NCI-H526 treated with DMSO at 0.1 percent for 48 hours (cell line): Measurements from ENCODE around the gene TAMALIN.

Experiments used
- DNase-seq: peaks from one replicate; lab custom pipeline; 2025; lab: John Stamatoyannopoulos, UW

The TAMALIN gene

GRCh38 chr12:52055731-52056711 is 49.3 kb downstream of the TAMALIN start:
- no peak for DNase-seq

- no peak for DNase-seq
Observed at GRCh38 chr12:52056801-52057637, 50.3 kb downstream of the TAMALIN start.

DNA sequence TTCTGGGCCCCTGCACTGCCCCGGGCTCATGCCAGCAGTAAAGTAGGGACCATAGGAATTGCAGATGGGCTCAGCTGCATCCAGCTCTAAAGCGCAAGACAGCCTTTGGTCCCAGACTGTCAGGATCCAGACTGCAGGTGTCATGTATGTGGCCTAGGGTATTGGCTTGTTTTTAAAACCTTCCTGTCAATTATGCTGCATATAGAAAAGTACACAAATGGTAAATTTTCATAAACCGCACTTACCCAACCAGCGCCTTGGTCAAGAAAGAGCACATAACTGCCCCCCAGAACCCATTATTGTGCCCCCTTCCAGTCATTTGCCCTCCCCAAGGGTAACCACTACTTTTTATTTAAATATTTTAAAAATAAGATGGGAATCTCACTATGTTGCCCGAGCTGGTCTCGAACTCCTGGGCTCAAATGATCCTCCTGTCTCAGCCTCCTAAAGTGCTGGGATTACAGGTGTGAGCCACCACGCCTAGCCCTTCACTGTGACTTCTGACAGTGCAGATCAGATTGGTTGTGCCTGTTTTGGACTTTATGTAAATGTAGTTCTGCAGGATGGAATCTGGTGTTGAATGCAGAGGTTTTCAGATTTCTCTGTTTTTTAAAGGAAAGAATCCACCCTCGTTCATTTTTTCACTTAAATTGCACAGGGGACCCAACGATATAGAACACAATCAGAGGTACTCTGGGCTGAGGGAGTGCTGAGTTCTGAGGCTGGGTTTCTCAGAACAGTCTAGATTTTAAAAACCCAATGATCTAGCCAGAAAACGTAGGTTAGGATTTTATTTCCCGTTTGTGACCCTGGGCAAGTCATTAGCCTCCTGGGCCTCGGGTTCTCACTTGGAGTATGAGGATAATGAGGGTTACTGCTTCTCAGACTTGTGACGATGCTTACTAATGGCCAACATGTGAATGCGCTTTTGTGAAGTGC is 51.2 kb downstream of the TAMALIN start:
- DNase-seq: no peak

- DNase-seq: peak; percentile 34
Observed at GRCh38 chr12:52058631-52059361, 52.0 kb downstream of the TAMALIN start.

DNA sequence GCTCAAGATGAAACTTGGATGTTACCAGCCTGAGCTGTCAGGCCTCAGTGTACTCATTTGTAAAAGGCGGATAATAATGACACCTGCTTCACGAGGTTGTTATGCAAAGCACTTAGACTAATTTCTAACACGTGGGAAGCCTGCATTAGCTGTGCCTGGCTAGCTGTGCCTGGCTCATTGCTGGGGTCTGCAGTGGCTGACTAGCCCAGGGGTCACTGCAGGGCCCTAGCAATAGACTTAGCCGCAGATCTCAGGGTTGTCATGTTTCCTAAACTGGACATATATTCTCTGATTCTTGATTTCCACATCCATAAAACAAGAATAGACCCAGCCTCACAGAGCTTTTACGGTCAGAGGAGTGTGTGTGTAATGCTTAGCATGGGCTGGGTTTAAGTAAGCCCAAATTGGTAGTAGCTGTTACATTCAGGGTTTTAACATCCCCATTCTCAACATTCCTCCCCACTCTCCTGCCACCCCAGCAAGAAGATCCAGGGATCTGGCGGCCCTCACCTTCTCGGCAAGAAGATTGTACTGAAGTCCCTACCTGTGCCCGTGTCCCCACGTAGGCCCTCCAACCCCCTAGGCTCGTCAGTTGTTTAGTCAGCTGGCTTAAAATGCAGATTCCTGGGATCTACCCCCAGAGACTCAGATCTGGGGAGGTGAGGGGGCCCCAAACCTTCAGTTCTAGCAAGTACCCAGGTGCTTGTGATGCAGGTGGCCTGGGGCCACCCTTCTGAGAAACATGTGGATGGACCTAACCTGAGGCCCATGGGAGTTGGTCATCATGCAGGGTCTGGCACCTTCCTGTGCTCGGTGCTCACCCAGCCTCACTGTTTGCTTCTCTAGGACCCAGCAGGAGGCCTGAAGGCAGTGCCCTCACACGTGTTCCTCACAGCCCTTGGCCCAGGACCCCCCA is 53.1 kb downstream of the TAMALIN start:
- peak; percentile 53 for DNase-seq

- DNase-seq: no peak
Observed at GRCh38 chr12:52060498-52061177, 53.9 kb downstream of the TAMALIN start.

DNA sequence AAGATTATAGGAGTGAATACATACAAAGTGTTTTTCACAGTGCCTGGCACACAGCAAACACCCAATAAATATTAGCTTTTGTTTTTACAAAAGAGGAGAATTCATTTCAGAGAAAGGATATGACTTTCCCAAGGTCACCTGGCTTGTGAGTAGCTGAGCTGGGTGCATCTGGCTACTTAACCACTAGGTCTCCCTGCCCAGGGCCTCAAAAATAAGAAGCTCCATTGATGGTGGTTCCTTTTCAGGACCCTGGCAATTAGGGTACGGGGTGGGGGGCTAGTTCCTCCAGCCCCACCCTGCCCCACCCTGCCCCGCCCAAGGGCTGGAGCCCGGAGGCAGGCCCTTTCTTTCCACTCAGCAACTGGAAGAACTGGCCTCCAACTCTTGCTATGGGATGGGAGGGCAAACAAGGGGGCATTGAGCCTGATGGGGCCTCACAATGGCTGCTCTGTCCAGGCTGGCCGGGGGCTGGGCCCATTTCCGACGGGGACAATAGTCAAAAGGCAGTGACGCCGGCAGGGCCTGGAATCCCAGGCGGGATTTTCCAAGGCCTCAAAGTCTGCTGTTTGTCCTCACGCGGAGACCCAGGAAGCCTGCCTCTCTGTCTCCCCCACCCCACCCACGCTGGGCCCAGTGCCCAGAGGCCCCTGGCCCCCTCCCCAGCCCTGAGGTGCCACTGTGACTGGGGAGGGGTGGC is 54.9 kb downstream of the TAMALIN start:
- no peak for DNase-seq

- no peak for DNase-seq
Observed at GRCh38 chr12:52062167-52063081, 55.7 kb downstream of the TAMALIN start.

- DNase-seq: no peak
Observed at GRCh38 chr12:52063082-52063924, 56.6 kb downstream of the TAMALIN start.

DNA sequence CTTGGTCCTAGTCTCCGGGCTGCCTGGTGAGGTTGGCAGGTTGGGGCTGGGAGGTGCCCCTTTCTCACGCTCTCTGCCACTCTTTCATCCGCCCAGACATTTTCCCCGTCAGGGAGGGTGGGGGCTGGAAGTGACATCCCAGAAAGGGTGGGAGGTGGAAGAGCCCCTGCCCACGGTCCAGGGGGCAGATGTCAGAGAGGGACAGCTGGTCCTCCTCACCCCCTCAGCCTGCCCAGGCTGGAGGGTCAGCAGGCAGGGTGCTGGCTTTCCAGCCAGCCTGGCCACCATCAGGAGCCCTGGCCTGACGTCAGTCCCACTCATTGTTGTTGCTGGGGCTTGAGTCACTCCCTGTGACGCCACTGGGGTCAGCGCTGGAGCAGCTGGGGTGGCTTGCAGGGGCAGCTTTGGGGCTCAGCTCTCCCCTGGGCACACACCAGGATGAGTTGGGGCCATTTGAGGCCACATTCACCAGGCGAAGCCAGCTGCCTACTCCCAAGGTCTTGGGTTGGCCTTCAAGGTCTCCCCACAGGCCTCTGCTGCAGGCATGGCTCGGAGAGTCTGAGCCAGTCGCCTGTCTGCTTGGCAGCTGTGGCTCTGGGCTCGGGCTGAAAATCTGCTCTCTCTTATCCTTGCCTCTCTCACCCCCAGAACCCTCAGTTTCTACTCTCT is 57.4 kb downstream of the TAMALIN start:
- no peak for DNase-seq
